H9 (cell line): ENCODE measurements around the gene BLMH. TPM values are rescaled to one million over a fixed set of nuclear protein-coding genes. Genes with fewer than 3 reads are reported as not detected.

Experiments
- DNase-seq: peaks from one replicate; pipeline ENCODE4 v3.0.0-alpha.2; 2017
- H2AFZ ChIP-seq: one replicate; pipeline ENCODE4 v1.6.1; 2013; ENCODE audit warnings: mild to moderate bottlenecking, low read length, control low read depth, moderate library complexity
- H2AK5ac ChIP-seq: 2 replicates; pipeline ENCODE4 v1.6.1; 2013; ENCODE audit warnings: low read length, control low read depth, mixed read lengths; ENCODE audit not compliant: insufficient read length
- H2BK120ac ChIP-seq: one replicate; pipeline ENCODE4 v1.6.1; 2013; ENCODE audit warnings: low read depth, mild to moderate bottlenecking, low read length, control low read depth, inconsistent platforms; ENCODE audit not compliant: poor library complexity, severe bottlenecking
- H2BK12ac ChIP-seq: 2 replicates; pipeline ENCODE4 v1.6.1; 2013; ENCODE audit warnings: low read length, control low read depth, mixed read lengths, low read depth; ENCODE audit not compliant: insufficient read length
- H2BK15ac ChIP-seq: 2 replicates; pipeline ENCODE4 v1.6.1; 2013; ENCODE audit warnings: low read depth, low read length, control low read depth
- H2BK20ac ChIP-seq: one replicate; pipeline ENCODE4 v1.6.1; 2013; ENCODE audit warnings: low read depth, mild to moderate bottlenecking, low read length, control low read depth, inconsistent platforms; ENCODE audit not compliant: poor library complexity, severe bottlenecking
- H2BK5ac ChIP-seq: 2 replicates; pipeline ENCODE4 v1.6.1; 2013; ENCODE audit warnings: low read length, control low read depth, mixed read lengths; ENCODE audit not compliant: insufficient read length
- H3K14ac ChIP-seq: 2 replicates; pipeline ENCODE4 v1.6.1; 2013; ENCODE audit warnings: low read length, control low read depth; ENCODE audit not compliant: insufficient read depth
- H3K18ac ChIP-seq: 2 replicates; pipeline ENCODE4 v1.6.1; 2013; ENCODE audit warnings: low read depth, mild to moderate bottlenecking, mixed read lengths, low read length, control low read depth; ENCODE audit not compliant: insufficient read length
- H3K23ac ChIP-seq: 2 replicates; pipeline ENCODE4 v1.6.1; 2013; ENCODE audit warnings: low read length, control low read depth, mixed read lengths, low read depth; ENCODE audit not compliant: insufficient read length
- H3K23me2 ChIP-seq: 2 replicates; pipeline ENCODE4 v1.6.1; 2013; ENCODE audit warnings: low read depth, mild to moderate bottlenecking, mixed read lengths, low read length, control low read depth; ENCODE audit not compliant: insufficient read length, poor library complexity, severe bottlenecking
- H3K27ac ChIP-seq: 2 replicates; pipeline ENCODE4 v1.5.1; 2013; ENCODE audit warnings: low read length, control low read depth, mixed read lengths, low read depth; ENCODE audit not compliant: insufficient read length
- H3K27me3 ChIP-seq: 2 replicates; pipeline ENCODE4 v1.6.1; 2013; ENCODE audit warnings: low read length, control low read depth, inconsistent platforms; ENCODE audit not compliant: insufficient read depth
- H3K4ac ChIP-seq: 2 replicates; pipeline ENCODE4 v1.6.1; 2013; ENCODE audit warnings: low read depth, mild to moderate bottlenecking, control low read depth, inconsistent platforms, low read length, moderate library complexity
- H3K4me1 ChIP-seq: 2 replicates; pipeline ENCODE4 v1.6.1; 2013; ENCODE audit warnings: low read length, control low read depth, inconsistent platforms; ENCODE audit not compliant: insufficient read depth
- H3K4me2 ChIP-seq: 2 replicates; pipeline ENCODE4 v1.6.1; 2013; ENCODE audit warnings: low read length, control low read depth, mixed read lengths; ENCODE audit not compliant: insufficient read length, insufficient read depth
- H3K56ac ChIP-seq: 2 replicates; pipeline ENCODE4 v1.6.1; 2013; ENCODE audit warnings: low read depth, mild to moderate bottlenecking, mixed read lengths, low read length, control low read depth; ENCODE audit not compliant: insufficient read length
- H3K79me1 ChIP-seq: 2 replicates; pipeline ENCODE4 v1.6.1; 2013; ENCODE audit warnings: low read depth, mild to moderate bottlenecking, moderate library complexity, low read length, control low read depth, inconsistent platforms; ENCODE audit not compliant: insufficient read depth, poor library complexity, severe bottlenecking
- H3K79me2 ChIP-seq: 2 replicates; pipeline ENCODE4 v1.6.1; 2013; ENCODE audit warnings: low read length, control low read depth, inconsistent platforms; ENCODE audit not compliant: insufficient read depth
- H3K9ac ChIP-seq: 2 replicates; pipeline ENCODE4 v1.6.1; 2013; ENCODE audit warnings: low read length, control low read depth, mixed read lengths; ENCODE audit not compliant: insufficient read length; ENCODE audit errors: extremely low read depth
- H3K9me3 ChIP-seq: one replicate; pipeline ENCODE4 v1.6.1; 2013; ENCODE audit warnings: low read depth, low read length, inconsistent platforms; ENCODE audit not compliant: control insufficient read depth
- H3T11ph ChIP-seq: one replicate; pipeline ENCODE4 v1.6.1; 2013; ENCODE audit warnings: mild to moderate bottlenecking, low read length, control low read depth, inconsistent platforms
- H4K20me1 ChIP-seq: one replicate; pipeline ENCODE4 v1.6.1; 2013; ENCODE audit not compliant: control insufficient read depth, insufficient read length, insufficient read depth
- H4K5ac ChIP-seq: 2 replicates; pipeline ENCODE4 v1.6.1; 2013; ENCODE audit warnings: low read depth, mild to moderate bottlenecking, mixed read lengths, low read length, control low read depth; ENCODE audit not compliant: insufficient read length
- H4K8ac ChIP-seq: replicated peaks from 2 replicates; pipeline ENCODE4 v1.6.1; 2013; ENCODE audit warnings: low read length, control low read depth, mixed read lengths, low read depth; ENCODE audit not compliant: insufficient read length
- H4K91ac ChIP-seq: 2 replicates; pipeline ENCODE4 v1.6.1; 2013; ENCODE audit warnings: low read depth, mild to moderate bottlenecking, moderate library complexity, mixed read lengths, low read length, control low read depth; ENCODE audit not compliant: insufficient read length
- H3K27ac Mint-ChIP-seq, 3 experiments: 2 replicates in 2 of 3; 3 replicates in 1 of 3; pipeline ENCODE4 v1.8.0; 2020 to 2021; ENCODE audit warnings: mixed read lengths in 3 of 3, mild to moderate bottlenecking in 1 of 3, moderate library complexity in 1 of 3
- H3K27me3 Mint-ChIP-seq: 2 replicates; pipeline ENCODE4 v1.8.0; 2021; ENCODE audit warnings: low read depth, mild to moderate bottlenecking, moderate library complexity, mixed read lengths
- H3K36me3 Mint-ChIP-seq, 3 experiments: 2 replicates in 2 of 3; 3 replicates in 1 of 3; pipeline ENCODE4 v1.8.0; 2020 to 2021; ENCODE audit warnings: low read depth in 3 of 3, mixed read lengths in 3 of 3; ENCODE audit not compliant: insufficient read depth in 1 of 3
- H3K4me1 Mint-ChIP-seq, 2 experiments: 2 replicates each; pipeline ENCODE4 v1.8.0; 2020; ENCODE audit warnings: mixed read lengths in 2 of 2
- H3K4me3 Mint-ChIP-seq, 2 experiments: 2 replicates in 1 of 2; 3 replicates in 1 of 2; pipeline ENCODE4 v1.8.0; 2020 to 2021; ENCODE audit warnings: mild to moderate bottlenecking in 2 of 2, mixed read lengths in 2 of 2, moderate library complexity in 1 of 2
- H3K9me3 Mint-ChIP-seq, 2 experiments: 2 replicates in 1 of 2; 3 replicates in 1 of 2; pipeline ENCODE4 v1.8.0; 2020; ENCODE audit warnings: mild to moderate bottlenecking in 2 of 2, mixed read lengths in 2 of 2, moderate library complexity in 1 of 2
- WGBS: extraction: QIAGEN DNeasy Blood & Tissue Kit; methylation state at CpG from one replicate; pipeline ENCODE4 v1.1.7; 2013; ENCODE audit warnings: missing lambda C conversion rate, low lambda C conversion rate, mixed read lengths; ENCODE audit not compliant: insufficient read length; ENCODE audit errors: extremely low coverage; 5-methylcytosine and 5-hydroxymethylcytosine counted together
- total RNA-seq: library from RNA; stranded (reverse); gene quantifications from 2 replicates; pipeline ENCODE4 v1.2.1, GENCODE V29; 2021
- TF ChIP-seq, protein P1 (sequence below): fragments of 200-600 bp; sonication (generic); conservative IDR thresholded peaks from 3 replicates; pipeline ENCODE4 v1.8.0; 2021; ENCODE audit warnings: antibody characterized with exemption, mild to moderate bottlenecking

BLMH gene
- total RNA-seq, 1 experiment from 2014 or later: 74.7 TPM

DNA sequence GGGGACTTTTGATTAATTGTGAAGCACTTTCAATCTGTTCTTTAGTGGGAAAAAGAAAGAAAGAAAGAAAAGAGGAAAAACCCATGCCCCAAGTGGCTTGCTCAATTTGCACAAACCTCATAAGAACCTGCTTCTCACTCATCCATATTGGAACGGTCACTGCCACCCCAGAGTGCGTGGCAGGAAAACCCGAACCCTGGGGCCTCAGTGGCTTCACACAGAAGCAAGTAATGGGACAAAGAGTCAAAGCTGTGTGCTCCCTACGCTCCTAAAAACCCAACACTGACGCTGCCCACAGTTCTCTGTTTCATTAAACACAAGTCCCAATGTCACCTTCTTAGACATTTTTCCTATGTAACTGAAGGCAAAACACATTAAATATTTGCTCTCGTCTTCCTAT is 57.4 kb downstream of the BLMH start:
- Histone ChIP-seq H2BK12ac (no peak overlapping the region), H4K20me1 (no peaks in the 10 kb centered on the region), H4K91ac (no peak overlapping the region), H3K4ac (no peak overlapping the region), H2BK15ac (no peak overlapping the region), H3K23me2 (peaks cover 5% of the 10 kb centered on the region), H2BK5ac (no peak overlapping the region), H3K18ac (no peak overlapping the region), H2AFZ (no peak overlapping the region), H3T11ph (no peak overlapping the region), H3K79me2 (no peaks in the 10 kb centered on the region), H3K4me1 (no peaks in the 10 kb centered on the region), H3K4me2 (no peak overlapping the region), H3K27ac (no peak overlapping the region), H4K5ac (no peak overlapping the region), H4K8ac (no peak overlapping the region), H3K9me3 (no peaks in the 10 kb centered on the region), H3K14ac (no peak overlapping the region), H2BK20ac (no peak overlapping the region), H3K79me1 (no peaks in the 10 kb centered on the region), H3K23ac (no peak overlapping the region), H2BK120ac (no peak overlapping the region), H3K27me3 (peaks cover 33% of the 10 kb centered on the region; the same call in 1 of the 2 replicates), H2AK5ac (no peak overlapping the region), H3K56ac (no peak overlapping the region), H3K9ac (no peak overlapping the region)
- WGBS: no CpG with 5 or more reads among the region's 6 CpGs
- DNase-seq: peak; percentile 17
- Mint-ChIP-seq H3K4me1 (peaks cover 26 to 29% of the 10 kb centered on the region in 2 experiments), H3K4me3 (peak overlapping the region in 1 of 2 experiments; percentile 72; a peak in 1 of 5 replicates), H3K9me3 (no peaks in the 10 kb centered on the region; a peak in 1 of 5 replicates), H3K27me3 (peaks cover 83% of the 10 kb centered on the region), H3K36me3 (no peaks in the 10 kb centered on the region; a peak in 1 of 7 replicates), H3K27ac (no peak overlapping the region)
- TF ChIP-seq, protein P1, sequence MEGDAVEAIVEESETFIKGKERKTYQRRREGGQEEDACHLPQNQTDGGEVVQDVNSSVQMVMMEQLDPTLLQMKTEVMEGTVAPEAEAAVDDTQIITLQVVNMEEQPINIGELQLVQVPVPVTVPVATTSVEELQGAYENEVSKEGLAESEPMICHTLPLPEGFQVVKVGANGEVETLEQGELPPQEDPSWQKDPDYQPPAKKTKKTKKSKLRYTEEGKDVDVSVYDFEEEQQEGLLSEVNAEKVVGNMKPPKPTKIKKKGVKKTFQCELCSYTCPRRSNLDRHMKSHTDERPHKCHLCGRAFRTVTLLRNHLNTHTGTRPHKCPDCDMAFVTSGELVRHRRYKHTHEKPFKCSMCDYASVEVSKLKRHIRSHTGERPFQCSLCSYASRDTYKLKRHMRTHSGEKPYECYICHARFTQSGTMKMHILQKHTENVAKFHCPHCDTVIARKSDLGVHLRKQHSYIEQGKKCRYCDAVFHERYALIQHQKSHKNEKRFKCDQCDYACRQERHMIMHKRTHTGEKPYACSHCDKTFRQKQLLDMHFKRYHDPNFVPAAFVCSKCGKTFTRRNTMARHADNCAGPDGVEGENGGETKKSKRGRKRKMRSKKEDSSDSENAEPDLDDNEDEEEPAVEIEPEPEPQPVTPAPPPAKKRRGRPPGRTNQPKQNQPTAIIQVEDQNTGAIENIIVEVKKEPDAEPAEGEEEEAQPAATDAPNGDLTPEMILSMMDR: no peak
